HepG2 (cell line): ENCODE measurements around the gene TCAP. TPM values are rescaled to one million over a fixed set of nuclear protein-coding genes. Genes with fewer than 3 reads are reported as not detected.

Experiments
- AHDC1 ChIP-seq: sonication (generic); formaldehyde crosslinking; IDR thresholded peaks from 2 replicates; pipeline ENCODE4 v1.5.1; 2020; ENCODE audit warnings: mild to moderate bottlenecking, missing genetic modification reagents, borderline replicate concordance
- ATF7 ChIP-seq, 2 experiments: fragments of 450-650 bp in 1 of 2; sonication (generic) in 1 of 2; formaldehyde crosslinking in 1 of 2; IDR thresholded peaks; 2 replicates each; pipeline versions ENCODE4 v1.4.0 to v1.6.1; 2016 to 2020; ENCODE audit warnings: antibody characterized with exemption in 1 of 2, mild to moderate bottlenecking in 1 of 2, missing genetic modification reagents in 1 of 2
- FOXA1 ChIP-seq, 2 experiments: fragments of 450-650 bp in 1 of 2; sonication (generic) in 1 of 2; formaldehyde crosslinking in 1 of 2; IDR thresholded peaks; 2 replicates each; pipeline versions ENCODE4 v1.4.0 to v1.6.1; 2016 to 2020; ENCODE audit warnings: missing genetic modification reagents in 1 of 2
- JUN ChIP-seq: sonication (generic); formaldehyde crosslinking; IDR thresholded peaks from 2 replicates; pipeline ENCODE4 v1.4.0; 2020; ENCODE audit warnings: mild to moderate bottlenecking, missing genetic modification reagents
- KAT2B ChIP-seq: fragments of 150-350 bp; IDR thresholded peaks from 2 replicates; pipeline ENCODE4 v1.6.1; 2014; ENCODE audit warnings: low read depth, low read length, borderline replicate concordance
- MED13 ChIP-seq: sonication (generic); formaldehyde crosslinking; IDR thresholded peaks from 2 replicates; pipeline ENCODE4 v1.5.0; 2020; ENCODE audit warnings: missing genetic modification reagents
- NFATC3 ChIP-seq: sonication (generic); formaldehyde crosslinking; IDR thresholded peaks from 2 replicates; pipeline ENCODE4 v1.5.1; 2020; ENCODE audit warnings: mild to moderate bottlenecking, missing genetic modification reagents
- NR3C1 ChIP-seq: sonication (generic); formaldehyde crosslinking; IDR thresholded peaks from 2 replicates; pipeline ENCODE4 v1.4.0; 2020; ENCODE audit warnings: missing genetic modification reagents
- PITX1 ChIP-seq: sonication (generic); formaldehyde crosslinking; IDR thresholded peaks from 2 replicates; pipeline ENCODE4 v1.5.1; 2020; ENCODE audit warnings: mild to moderate bottlenecking, missing genetic modification reagents
- POGK ChIP-seq: sonication (generic); formaldehyde crosslinking; conservative IDR thresholded peaks from 2 replicates; pipeline ENCODE4 v1.8.0; 2022; ENCODE audit warnings: mild to moderate bottlenecking, moderate library complexity, missing genetic modification reagents
- RAD51 ChIP-seq: fragments of 450-650 bp; IDR thresholded peaks from 2 replicates; pipeline ENCODE4 v1.6.1; 2016; ENCODE audit warnings: borderline replicate concordance
- ZFP90 ChIP-seq: sonication (generic); formaldehyde crosslinking; IDR thresholded peaks from 2 replicates; pipeline ENCODE4 v1.8.0; 2022; ENCODE audit warnings: missing genetic modification reagents, mild to moderate bottlenecking, inconsistent platforms, borderline replicate concordance
- ZIK1 ChIP-seq: sonication (generic); formaldehyde crosslinking; IDR thresholded peaks from 2 replicates; pipeline ENCODE4 v1.5.0; 2020; ENCODE audit warnings: mild to moderate bottlenecking, low read depth, missing genetic modification reagents, borderline replicate concordance
- ZNF17 ChIP-seq: sonication (generic); formaldehyde crosslinking; IDR thresholded peaks from 2 replicates; pipeline ENCODE4 v1.5.0; 2020; ENCODE audit warnings: mild to moderate bottlenecking, missing genetic modification reagents
- ZNF251 ChIP-seq: sonication (generic); formaldehyde crosslinking; IDR thresholded peaks from 2 replicates; pipeline ENCODE4 v1.9.0; 2021; ENCODE audit warnings: mild to moderate bottlenecking, missing genetic modification reagents
- ZNF296 ChIP-seq: sonication (generic); formaldehyde crosslinking; conservative IDR thresholded peaks from 2 replicates; pipeline ENCODE4 v1.5.0; 2020; ENCODE audit warnings: mild to moderate bottlenecking, missing genetic modification reagents
- ZNF337 ChIP-seq: sonication (generic); formaldehyde crosslinking; IDR thresholded peaks from 2 replicates; pipeline ENCODE4 v1.5.1; 2020; ENCODE audit warnings: missing genetic modification reagents, low read depth, mild to moderate bottlenecking, borderline replicate concordance
- ZNF34 ChIP-seq: sonication (generic); formaldehyde crosslinking; IDR thresholded peaks from 2 replicates; pipeline ENCODE4 v1.4.0; 2020; ENCODE audit warnings: mild to moderate bottlenecking, missing genetic modification reagents, borderline replicate concordance
- ZNF501 ChIP-seq: sonication (generic); formaldehyde crosslinking; IDR thresholded peaks from 2 replicates; pipeline ENCODE4 v1.5.1; 2020; ENCODE audit warnings: mild to moderate bottlenecking, moderate library complexity, missing genetic modification reagents
- ZNF567 ChIP-seq: sonication (generic); formaldehyde crosslinking; IDR thresholded peaks from 2 replicates; pipeline ENCODE4 v1.8.1; 2023; ENCODE audit warnings: mild to moderate bottlenecking, missing genetic modification reagents, borderline replicate concordance
- ZNF709 ChIP-seq: sonication (generic); formaldehyde crosslinking; IDR thresholded peaks from 2 replicates; pipeline ENCODE4 v1.5.0; 2020; ENCODE audit warnings: mild to moderate bottlenecking, missing genetic modification reagents
- polyA plus RNA-seq, 8 experiments: library from polyadenylated mRNA; depleted of rRNA in 3 of 8; stranded (reverse) in 7 of 8; unstranded in 1 of 8; fragments of >200 nt; fragmentation: Illumina TruSeq in 4 of 8; extraction: Trizol in 4 of 8; gene quantifications; 2 replicates each; pipeline versions ENCODE4 v1.2.1 to v1.2.3, GENCODE V29; 2011 to 2016; ENCODE audit warnings: low read depth in 4 of 8, missing spikeins in 1 of 8, mixed read lengths in 1 of 8; ENCODE audit not compliant: insufficient read depth in 1 of 8
- total RNA-seq, 5 experiments: library from RNA; depleted of rRNA; stranded (reverse); fragments of >200 nt; fragmentation: Illumina TruSeq; extraction: Trizol; gene quantifications; 2 replicates each; pipeline ENCODE4 v1.2.3, GENCODE V29; 2016; ENCODE audit warnings: low read depth in 1 of 5

TCAP gene
- total and polyA plus RNA-seq, 2 of the 13 experiments (the other 11 are each of a cell fraction or from before 2014, with no cell fraction given), result 0.24 to 0.65 TPM

- TF ChIP-seq FOXA1 (IDR thresholded peaks at IDR 0.05) (no peak), FOXA1 (CRISPR knock-in tag; IDR thresholded peaks at IDR 0.05) (peak; percentile 43), AHDC1 (CRISPR knock-in tag) (no peak), ZFP90 (CRISPR knock-in tag) (0 out of 2 replicates have a peak, but pooled peaks have one; percentile 58), JUN (CRISPR knock-in tag) (no peak), ZNF337 (CRISPR knock-in tag) (no peak), PITX1 (CRISPR knock-in tag) (peak; percentile 69; the same call in 1 of the 2 replicates), ZNF709 (no peak), KAT2B (no peak), ZIK1 (CRISPR knock-in tag) (peak; percentile 59; the same call in 1 of the 2 replicates), MED13 (CRISPR knock-in tag) (no peak), ZNF34 (CRISPR knock-in tag) (0 out of 2 replicates have a peak, but pooled peaks have one; percentile 61), ZNF251 (no peak), NFATC3 (CRISPR knock-in tag) (no peak), ZNF567 (CRISPR knock-in tag) (no peak), ZNF501 (CRISPR knock-in tag) (no peak), RAD51 (no peak), POGK (CRISPR knock-in tag) (no peak), ZNF17 (CRISPR knock-in tag) (no peak), NR3C1 (CRISPR knock-in tag) (no peak), ATF7 (IDR thresholded peaks at IDR 0.05) (no peak), ATF7 (CRISPR knock-in tag; IDR thresholded peaks at IDR 0.05) (no peak), ZNF296 (CRISPR knock-in tag) (no peak)
Measured at GRCh38 chr17:39652587-39653315, 12.4 kb upstream of the TCAP start (continued).
